Tibial artery (tissue), 4 donors: ENCODE results near the gene ALDH3B1.

Experiments used
- DNase-seq, 2 donors: peaks; one replicate each; pipeline ENCODE4 v3.0.0-alpha.2; 2019
- H3K27ac ChIP-seq, 2 donors: fragments of 200-600 bp; sonication (generic) in 1 of 2; 1 replicate in 1 of 2; 2 replicates in 1 of 2; pipeline ENCODE4 v1.5.1; 2018 to 2019; ENCODE audit warnings: mild to moderate bottlenecking in 1 of 2
- H3K27me3 ChIP-seq, 2 donors: fragments of 200-600 bp; sonication (generic) in 1 of 2; one replicate each; pipeline versions ENCODE4 v1.5.1 to v1.6.0; 2016 to 2019
- H3K36me3 ChIP-seq, 3 donors: fragments of 200-600 bp; sonication (generic) in 2 of 3; one replicate each; pipeline ENCODE4 v1.5.1; 2016 to 2019; ENCODE audit warnings: mild to moderate bottlenecking in 2 of 3
- H3K4me1 ChIP-seq, 4 donors: fragments of 200-600 bp; sonication (generic) in 2 of 4; 1 replicate in 3 of 4; 2 replicates in 1 of 4; pipeline ENCODE4 v1.5.1; 2016 to 2019
- H3K4me3 ChIP-seq, 2 donors: fragments of 200-600 bp; sonication (generic) in 1 of 2; 1 replicate in 1 of 2; 2 replicates in 1 of 2; pipeline ENCODE4 v1.5.1; 2018 to 2019; ENCODE audit warnings: mild to moderate bottlenecking in 2 of 2
- H3K9me3 ChIP-seq, 3 donors: fragments of 200-600 bp; sonication (generic) in 1 of 3; one replicate each; pipeline ENCODE4 v1.5.1; 2016 to 2019
- CTCF ChIP-seq, 2 experiments: fragments of 200-600 bp in 1 of 2; fragments of 450-650 bp in 1 of 2; IDR thresholded peaks; one replicate each; pipeline ENCODE4 v1.5.1; 2017 to 2019; ENCODE audit warnings: antibody characterized with exemption in 2 of 2, mild to moderate bottlenecking in 1 of 2, moderate library complexity in 1 of 2
- intact Hi-C: fragments of 100-400 bp; cut with DNase I; formaldehyde crosslinking; loops from one replicate; pipeline ENCODE4 v1.15.0; 2023; ENCODE audit warnings: low total_unique reads

The ALDH3B1 gene

GRCh38 chr11:68052137-68052873 is 42.2 kb downstream of the ALDH3B1 start:
- no peak for TF ChIP-seq CTCF (IDR thresholded peaks at IDR 0.05)
- no peak for DNase-seq
- Histone ChIP-seq H3K27me3 (no peaks in the 10 kb centered on the region), H3K36me3 (peaks cover 33 to 67% (median 57%) of the 10 kb centered on the region in 3 donors), H3K4me1 (no peaks in the 10 kb centered on the region), H3K27ac (no peak overlapping the region), H3K9me3 (no peaks in the 10 kb centered on the region), H3K4me3 (no peak overlapping the region)
- intact Hi-C loops, result no loop called here

GRCh38 chr11:68053117-68053516 is 43.0 kb downstream of the ALDH3B1 start:
- H3K27ac ChIP-seq, result no peak overlapping the region
- no peak for TF ChIP-seq CTCF (IDR thresholded peaks at IDR 0.05)
- H3K4me3 ChIP-seq, result no peak overlapping the region
- H3K9me3 ChIP-seq, result no peaks in the 10 kb centered on the region
- intact Hi-C loops, result no loop called here
- no peaks in the 10 kb centered on the region for H3K4me1 ChIP-seq
- DNase-seq, result no peak
- H3K36me3 ChIP-seq, result peaks cover 26 to 62% (median 50%) of the 10 kb centered on the region in 3 donors
- H3K27me3 ChIP-seq, result no peaks in the 10 kb centered on the region

GRCh38 chr11:68053981-68054812 is 44.1 kb downstream of the ALDH3B1 start:
- no peak for TF ChIP-seq CTCF (IDR thresholded peaks at IDR 0.05)
- H3K27ac ChIP-seq, result no peak overlapping the region
- H3K36me3 ChIP-seq, result peaks cover 22 to 62% (median 39%) of the 10 kb centered on the region in 3 donors
- H3K27me3 ChIP-seq, result no peaks in the 10 kb centered on the region
- no peak overlapping the region for H3K4me3 ChIP-seq
- no peak for DNase-seq
- H3K9me3 ChIP-seq, result no peaks in the 10 kb centered on the region
- no peaks in the 10 kb centered on the region for H3K4me1 ChIP-seq
- intact Hi-C loops, result no loop called here

- TF ChIP-seq CTCF (IDR thresholded peaks at IDR 0.05), result no peak
These were observed 46.5 kb downstream of the ALDH3B1 start for GRCh38 chr11:68056317-68057285.

DNA sequence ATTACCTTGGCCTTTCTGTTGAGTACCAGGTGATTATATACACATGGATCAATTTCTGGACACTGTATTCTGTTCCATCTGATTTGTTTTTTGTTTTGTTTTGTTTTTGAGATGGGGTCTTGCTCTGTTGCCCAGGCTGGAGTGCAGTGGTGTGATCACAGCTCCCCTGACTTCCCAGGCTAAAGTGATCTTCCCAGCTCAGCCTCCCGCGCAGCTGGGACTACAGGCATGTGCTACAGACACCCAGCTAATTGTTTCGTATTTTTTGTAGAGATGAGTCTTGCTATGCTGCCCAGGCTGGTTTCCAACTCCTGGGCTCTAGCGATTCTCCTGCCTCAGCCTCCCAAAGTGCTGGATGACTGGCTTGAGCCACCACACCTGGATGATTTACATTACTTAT is 47.7 kb downstream of the ALDH3B1 start:
- H3K9me3 ChIP-seq, result no peaks in the 10 kb centered on the region
- H3K27me3 ChIP-seq, result no peaks in the 10 kb centered on the region
- peaks cover 10 to 52% (median 20%) of the 10 kb centered on the region in 3 donors for H3K36me3 ChIP-seq
- no peak overlapping the region for H3K27ac ChIP-seq
- no peak for TF ChIP-seq CTCF (IDR thresholded peaks at IDR 0.05)
- DNase-seq, result no peak
- H3K4me3 ChIP-seq, result no peak overlapping the region
- intact Hi-C loops, result no loop called here
- H3K4me1 ChIP-seq, result no peaks in the 10 kb centered on the region

More at GRCh38 chr11:68056317-68057285, 46.5 kb downstream of the ALDH3B1 start:
- DNase-seq, result no peak
- H3K36me3 ChIP-seq, result peaks cover 6 to 54% (median 21%) of the 10 kb centered on the region in 3 donors
- H3K4me1 ChIP-seq, result no peaks in the 10 kb centered on the region
- intact Hi-C loops, result no loop called here
- no peak overlapping the region for H3K4me3 ChIP-seq
- no peaks in the 10 kb centered on the region for H3K27me3 ChIP-seq
- no peaks in the 10 kb centered on the region for H3K9me3 ChIP-seq
- no peak overlapping the region for H3K27ac ChIP-seq
